ENCODE data around the gene HLA-A. TPM values are rescaled to one million over a fixed set of nuclear protein-coding genes. Genes with fewer than 3 reads are reported as not detected.
"Not testable (repeated sequence)": the region's sequence is repeated elsewhere in the genome, so short reads cannot be mapped to it uniquely, and the experiment has no call there.

The HLA-A gene
- total RNA-seq, 6 experiments from 2014 or later, result 107 to 561 (median 406) TPM

DNA sequence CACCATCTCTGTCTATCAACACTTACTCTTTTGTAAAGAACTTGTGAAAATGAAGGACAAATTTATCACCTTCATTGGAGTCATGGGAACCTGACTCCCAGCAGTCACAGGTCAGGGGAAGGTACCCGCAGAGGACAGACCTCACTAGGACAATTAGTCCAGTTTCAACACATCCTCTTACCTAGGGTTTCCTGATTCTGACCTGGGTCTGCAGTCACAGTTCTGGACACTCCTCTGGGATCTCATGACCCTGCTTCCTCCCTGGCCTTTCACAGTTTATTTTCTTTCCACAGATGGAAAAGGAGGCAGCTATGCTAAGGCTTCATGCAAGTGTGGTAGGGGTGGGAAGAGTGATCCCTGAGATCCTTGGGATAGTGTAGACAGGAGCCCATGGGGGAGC is 15.7 kb downstream of the HLA-A start:
- no peak overlapping the region for H3K27ac ChIP-seq
- no peaks in the 10 kb centered on the region for H3K4me1 ChIP-seq
- TF ChIP-seq POLR2A (IDR thresholded peaks at IDR 0.05) (no peak), CTCF (IDR thresholded peaks at IDR 0.05) (no peak)
- DNase-seq (no peak), ATAC-seq (no peak)
- H3K4me3 ChIP-seq, result no peak overlapping the region
- intact Hi-C loops (cut with DNase I), result no loop called here
- H3K27me3 ChIP-seq, result no peaks in the 10 kb centered on the region
- no peaks in the 10 kb centered on the region for H3K36me3 ChIP-seq
- no peaks in the 10 kb centered on the region for H3K9me3 ChIP-seq
- 100% methylated on average over 1 of the region's 1 CpG for WGBS (ENCODE audit: insufficient coverage, low coverage, low lambda C conversion rate, missing lambda C conversion rate)

DNA sequence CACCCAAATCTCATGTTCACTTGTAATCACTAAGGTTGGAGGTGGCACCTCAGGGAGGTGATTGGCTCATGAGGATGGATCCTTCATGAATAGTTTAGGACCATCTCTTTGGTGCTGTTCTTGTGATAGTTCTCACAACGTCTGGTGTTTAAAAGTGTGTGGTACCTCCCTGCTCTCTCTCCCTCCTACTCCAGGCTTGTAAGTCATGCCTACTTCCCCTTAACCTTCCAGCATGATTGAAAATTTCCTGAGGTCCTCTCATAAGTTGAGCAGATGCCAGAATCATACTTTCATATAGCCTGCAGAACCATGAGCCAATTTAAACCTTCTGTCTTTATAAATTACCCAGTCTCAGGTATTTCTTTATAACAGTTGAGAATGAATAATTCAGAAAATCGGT is 16.6 kb downstream of the HLA-A start:
- Histone ChIP-seq H3K36me3 (no peaks in the 10 kb centered on the region), H3K4me3 (no peak overlapping the region), H3K9me3 (no peaks in the 10 kb centered on the region), H3K4me1 (no peaks in the 10 kb centered on the region), H3K27me3 (no peaks in the 10 kb centered on the region), H3K27ac (no peak overlapping the region)
- ATAC-seq (no peak), DNase-seq (no peak)
- no peak for TF ChIP-seq CTCF (IDR thresholded peaks at IDR 0.05)
- WGBS (ENCODE audit: insufficient coverage, low coverage, low lambda C conversion rate, missing lambda C conversion rate), result 59% methylated on average over 2 of the region's 2 CpGs
- intact Hi-C loops (cut with DNase I), result no loop called here

DNA sequence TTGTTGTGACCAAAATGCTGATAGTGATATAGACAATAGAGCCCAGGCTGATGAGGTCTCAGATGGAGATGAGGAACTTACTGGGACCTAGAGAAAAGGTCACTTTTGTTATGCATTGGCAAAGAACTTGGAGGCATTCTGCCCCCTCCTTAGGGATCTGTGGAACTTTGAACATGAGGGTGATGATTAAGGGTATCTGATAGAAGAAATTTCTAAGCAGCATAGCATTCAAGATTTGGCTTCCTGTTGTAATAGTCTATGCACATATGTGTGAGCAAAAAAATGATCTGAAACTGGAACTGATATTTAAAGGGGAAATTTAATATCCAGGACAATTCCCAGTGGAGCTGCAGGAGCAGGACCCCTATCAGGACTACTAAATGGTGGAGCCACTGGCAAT is 17.1 kb downstream of the HLA-A start:
- H3K9me3 ChIP-seq, result no peaks in the 10 kb centered on the region
- intact Hi-C loops (cut with DNase I), result no loop called here
- no peaks in the 10 kb centered on the region for H3K27me3 ChIP-seq
- H3K4me1 ChIP-seq, result peaks cover 0 to 4% (median 0%) of the 10 kb centered on the region in 4 donors
- H3K36me3 ChIP-seq, result no peaks in the 10 kb centered on the region
- ATAC-seq (no peak), DNase-seq (no peak)
- H3K4me3 ChIP-seq, result no peak overlapping the region
- no peak overlapping the region for H3K27ac ChIP-seq
- TF ChIP-seq POLR2A (IDR thresholded peaks at IDR 0.05) (no peak), CTCF (IDR thresholded peaks at IDR 0.05) (no peak)

DNA sequence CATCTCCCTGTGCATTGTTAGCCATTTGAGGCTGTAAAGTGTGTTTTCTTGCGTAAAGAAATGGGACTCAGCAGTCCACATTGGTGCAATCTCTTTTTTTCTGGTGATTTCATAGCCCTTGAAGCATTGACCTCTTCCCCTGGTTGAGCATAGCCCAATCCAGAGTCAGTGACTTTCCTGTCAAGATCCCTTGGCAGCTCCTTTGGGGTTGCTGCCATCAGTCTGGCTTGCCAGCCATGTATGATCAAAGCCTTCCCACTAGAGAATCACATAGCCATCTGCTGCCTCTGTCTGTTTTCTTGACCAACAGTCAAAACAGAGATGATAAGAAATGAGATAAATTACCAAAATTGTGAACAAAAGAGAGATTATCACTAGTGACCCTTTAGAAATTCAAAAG is 19.6 kb downstream of the HLA-A start:
- Histone ChIP-seq H3K27ac (no peak overlapping the region), H3K4me3 (no peak overlapping the region), H3K36me3 (no peaks in the 10 kb centered on the region), H3K4me1 (peaks cover 0 to 14% (median 3%) of the 10 kb centered on the region in 4 donors), H3K9me3 (no peaks in the 10 kb centered on the region), H3K27me3 (no peaks in the 10 kb centered on the region)
- intact Hi-C loops (cut with DNase I), result no loop called here
- TF ChIP-seq POLR2A (IDR thresholded peaks at IDR 0.05), result no peak
- TF ChIP-seq CTCF (IDR thresholded peaks at IDR 0.05), result no peak
- WGBS (ENCODE audit: insufficient coverage, low coverage, low lambda C conversion rate, missing lambda C conversion rate), result 100% methylated on average over 1 of the region's 1 CpG
- no peak for DNase-seq
- no peak for ATAC-seq

DNA sequence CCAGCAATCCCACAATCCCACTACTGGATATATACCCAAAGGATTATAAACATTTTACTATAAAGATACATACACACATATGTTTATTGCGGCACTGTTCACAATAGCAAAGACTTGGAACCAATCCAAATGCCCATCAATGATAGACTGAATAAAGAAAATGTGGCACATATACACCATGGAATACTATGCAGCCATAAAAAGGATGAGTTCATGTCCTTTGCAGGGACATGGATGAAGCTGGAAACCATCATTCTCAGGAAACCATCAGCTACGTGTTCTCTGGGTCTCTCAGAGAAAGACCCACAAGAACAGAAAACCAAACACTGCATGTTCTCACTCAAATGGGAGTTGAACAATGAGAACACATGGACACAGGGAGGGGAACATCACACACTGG is 21.4 kb downstream of the HLA-A start:
- H3K4me1 ChIP-seq, result peaks cover 0 to 26% (median 9%) of the 10 kb centered on the region in 4 donors
- DNase-seq; H3K27me3 ChIP-seq; H3K9me3 ChIP-seq; intact Hi-C loops (cut with DNase I); H3K36me3 ChIP-seq; H3K4me3 ChIP-seq; ATAC-seq; H3K27ac ChIP-seq: not testable (repeated sequence)
- 100% methylated on average over 2 of the region's 2 CpGs for WGBS (ENCODE audit: insufficient coverage, low coverage, low lambda C conversion rate, missing lambda C conversion rate)

Data from right lobe of liver (tissue), 6 donors.